AG04449 (cell line): Measurements from ENCODE around the gene C1orf35.

Source experiments
- CTCF ChIA-PET: fragments of 350-600 bp; formaldehyde crosslinking; extraction: SDS; loops from one replicate; lab custom pipeline; 2021; ENCODE audit warnings: antibody characterized with exemption; lab: Yijun Ruan, JAX
- POLR2A ChIA-PET: fragments of 400-600, 350-600 bp; formaldehyde crosslinking; extraction: SDS; loops from one replicate; lab custom pipeline; 2020; ENCODE audit warnings: antibody characterized with exemption, inconsistent platforms; lab: Yijun Ruan, JAX
- DNase-seq: peaks from one replicate; pipeline ENCODE4 v3.0.0-alpha.2; 2010; ENCODE audit warnings: low read depth, low spot score
- H3K4me3 ChIP-seq: 2 replicates; pipeline ENCODE4 v1.5.1; 2011; ENCODE audit warnings: low read depth, mild to moderate bottlenecking, control low read depth, low read length
- TF ChIP-seq, protein P1 (sequence below): IDR thresholded peaks from one replicate; pipeline ENCODE4 v1.5.1; 2011; ENCODE audit warnings: mild to moderate bottlenecking, moderate library complexity, low read length, control low read depth, inconsistent platforms; ENCODE audit not compliant: insufficient read depth; ENCODE audit errors: missing control alignments

C1orf35 gene

DNA sequence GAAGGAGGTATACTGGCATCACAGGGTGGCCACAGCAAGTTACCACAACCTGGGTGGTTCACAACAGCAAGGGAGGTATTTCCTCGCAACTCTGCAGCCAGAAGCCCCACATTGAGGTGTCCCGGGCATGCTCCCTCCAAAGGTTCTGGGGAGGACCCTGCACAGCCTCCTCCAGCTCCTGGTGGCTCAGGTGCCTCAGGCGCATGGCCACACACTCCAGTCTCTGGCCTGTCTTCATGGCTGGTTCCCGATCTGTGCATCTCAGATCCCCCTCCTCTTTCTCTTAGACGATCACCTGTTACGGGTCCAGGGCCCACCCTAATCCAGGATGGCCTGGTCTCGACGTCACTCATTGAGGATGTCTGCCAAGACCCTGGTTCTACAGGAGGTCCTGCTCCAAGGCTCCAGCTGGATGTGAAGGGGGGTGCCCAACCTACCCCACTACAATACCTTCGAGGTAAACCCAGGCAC, 27.3 kb downstream of the C1orf35 start:
- POLR2A ChIA-PET: no interaction called here

DNA sequence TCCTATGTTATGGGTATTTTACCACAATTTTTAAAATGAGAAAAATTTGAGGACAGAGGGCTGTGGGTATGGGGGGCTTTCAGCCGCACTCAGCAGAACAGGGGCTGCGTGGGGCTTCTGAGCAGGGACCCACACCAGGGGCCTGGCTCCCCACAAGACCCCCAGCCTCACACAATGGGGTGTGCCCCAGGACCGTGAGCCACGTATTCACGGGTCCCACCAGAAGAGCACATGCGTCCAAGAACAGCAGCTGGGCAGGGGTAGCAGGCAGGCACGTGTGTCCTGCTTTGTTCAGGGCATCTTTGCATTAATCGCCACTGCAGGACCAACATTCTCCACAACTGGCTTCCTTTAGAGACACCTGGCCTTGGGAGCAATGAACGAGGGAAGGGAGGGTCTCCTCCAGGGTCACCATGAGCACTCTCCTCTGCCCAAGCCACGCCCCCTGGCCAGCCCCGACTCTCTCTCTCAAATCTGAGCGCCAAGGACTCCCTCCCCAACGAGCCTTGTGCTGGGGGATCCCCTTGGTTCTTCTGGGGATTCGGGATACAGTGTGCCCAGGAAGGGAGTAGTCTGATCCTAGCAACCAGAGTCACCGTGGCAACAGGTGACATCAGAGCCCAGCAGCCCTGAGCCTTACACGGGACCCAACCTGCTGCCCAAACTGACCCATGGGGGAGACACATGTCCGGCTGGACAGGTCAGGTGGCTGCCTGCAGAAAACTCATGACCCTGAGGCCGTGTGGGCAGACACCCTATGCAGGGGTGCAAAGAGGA, 28.0 kb downstream of the C1orf35 start:
- no peak overlapping the region for H3K4me3 ChIP-seq
- CTCF ChIA-PET: interaction anchor here (0.9 to 1.7 kb wide), 3 partner anchors 9 to 76 kb away, joined by 3 to 12 read pairs (median 4); no protein-coding TSS in a partner anchor
- no peak for DNase-seq
- TF ChIP-seq, protein P1, sequence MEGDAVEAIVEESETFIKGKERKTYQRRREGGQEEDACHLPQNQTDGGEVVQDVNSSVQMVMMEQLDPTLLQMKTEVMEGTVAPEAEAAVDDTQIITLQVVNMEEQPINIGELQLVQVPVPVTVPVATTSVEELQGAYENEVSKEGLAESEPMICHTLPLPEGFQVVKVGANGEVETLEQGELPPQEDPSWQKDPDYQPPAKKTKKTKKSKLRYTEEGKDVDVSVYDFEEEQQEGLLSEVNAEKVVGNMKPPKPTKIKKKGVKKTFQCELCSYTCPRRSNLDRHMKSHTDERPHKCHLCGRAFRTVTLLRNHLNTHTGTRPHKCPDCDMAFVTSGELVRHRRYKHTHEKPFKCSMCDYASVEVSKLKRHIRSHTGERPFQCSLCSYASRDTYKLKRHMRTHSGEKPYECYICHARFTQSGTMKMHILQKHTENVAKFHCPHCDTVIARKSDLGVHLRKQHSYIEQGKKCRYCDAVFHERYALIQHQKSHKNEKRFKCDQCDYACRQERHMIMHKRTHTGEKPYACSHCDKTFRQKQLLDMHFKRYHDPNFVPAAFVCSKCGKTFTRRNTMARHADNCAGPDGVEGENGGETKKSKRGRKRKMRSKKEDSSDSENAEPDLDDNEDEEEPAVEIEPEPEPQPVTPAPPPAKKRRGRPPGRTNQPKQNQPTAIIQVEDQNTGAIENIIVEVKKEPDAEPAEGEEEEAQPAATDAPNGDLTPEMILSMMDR: no peak
- POLR2A ChIA-PET: no interaction called here

More for the DNA sequence above, 27.3 kb downstream of the C1orf35 start:
- DNase-seq: no peak
- no peak overlapping the region for H3K4me3 ChIP-seq
- TF ChIP-seq, protein P1: no peak
- CTCF ChIA-PET: interaction anchor here (1.5 kb wide), 1 partner anchor 90 kb away, joined by 3 read pairs; the partner anchor contains the start of gene IBA57

DNA sequence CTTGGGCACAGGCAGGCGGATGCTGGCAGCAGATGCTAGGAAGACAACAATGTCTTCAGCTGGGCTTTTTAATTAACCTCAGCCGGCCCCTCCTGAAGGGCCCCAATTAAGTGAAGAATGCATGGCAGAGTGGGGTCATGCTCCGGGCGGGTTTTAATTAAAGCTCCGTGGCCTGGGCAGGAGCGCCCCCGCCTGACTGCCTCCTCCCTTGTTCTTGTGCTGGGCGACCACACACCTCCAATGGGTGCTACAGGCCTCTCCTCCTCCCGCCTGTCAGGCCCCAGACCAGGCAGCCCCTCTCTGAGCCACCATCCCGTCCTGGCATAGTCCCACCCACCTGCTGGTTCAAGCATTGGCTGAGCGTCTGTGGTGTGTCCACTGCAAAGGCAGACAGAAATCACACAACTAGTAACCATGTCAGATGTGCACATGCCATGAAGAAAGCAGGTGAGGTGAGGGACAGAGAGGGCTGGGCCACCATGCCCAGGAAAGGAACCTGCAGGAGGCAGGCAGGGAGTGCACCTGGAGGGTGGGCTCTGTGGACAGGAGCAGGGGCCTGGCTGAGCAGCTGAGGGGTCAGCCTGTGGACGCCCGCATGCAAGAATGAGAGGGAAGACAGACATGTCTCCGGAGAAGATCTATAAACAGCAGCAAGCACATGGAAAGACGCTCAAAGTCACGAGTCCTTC, 29.1 kb downstream of the C1orf35 start:
- CTCF ChIA-PET: interaction anchor here (0.9 to 1.7 kb wide), 7 partner anchors 8 to 311 kb away, joined by 3 to 12 read pairs (median 4); partner anchors contain the start of gene ARF1
- TF ChIP-seq, protein P1: no peak
- H3K4me3 ChIP-seq: no peak overlapping the region
- POLR2A ChIA-PET: interaction anchor here (0.5 to 1.4 kb wide), 2 partner anchors 8 to 176 kb away, joined by 4 read pairs; partner anchors contain the start of gene ARF1
- DNase-seq: no peak

DNA sequence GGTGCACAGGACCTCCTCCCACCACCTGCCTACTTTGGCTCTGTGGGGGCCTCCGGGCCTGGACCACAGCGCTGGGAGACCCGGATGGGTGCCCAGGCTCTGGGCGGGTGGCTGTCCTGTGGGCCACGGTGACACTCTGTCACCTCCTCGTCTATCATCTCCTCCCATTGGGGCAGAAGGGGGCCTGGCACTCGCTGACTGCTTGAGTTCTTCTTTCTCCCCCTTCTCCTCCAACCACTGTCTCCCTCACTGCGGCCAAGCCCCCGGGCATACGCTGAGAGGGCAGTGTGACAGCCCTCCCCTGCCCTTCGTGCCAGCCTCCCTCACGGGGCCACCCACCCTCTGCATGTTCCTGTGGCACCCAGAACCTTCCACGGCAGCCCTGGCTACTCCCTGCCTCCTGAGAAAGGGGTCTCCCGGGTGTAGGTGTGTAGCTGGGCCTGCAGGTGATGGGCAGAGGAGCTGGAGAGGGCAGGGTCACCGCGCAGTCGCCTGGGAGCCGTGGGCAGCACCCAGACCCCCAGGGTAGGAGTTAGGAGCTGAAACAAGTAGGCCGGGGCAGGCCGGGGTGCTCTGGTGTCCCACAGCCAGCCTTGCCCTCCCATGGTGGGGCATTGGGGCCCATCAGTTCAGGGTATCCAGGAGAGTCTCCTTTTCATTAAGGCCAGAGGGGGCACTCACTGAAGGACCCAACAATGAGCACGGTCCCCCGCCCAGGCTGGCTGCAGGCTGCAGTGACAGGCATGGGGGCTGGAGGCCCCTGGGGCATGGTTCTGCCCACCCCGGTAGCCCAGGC, 29.9 kb downstream of the C1orf35 start:
- no peak overlapping the region for H3K4me3 ChIP-seq
- TF ChIP-seq, protein P1: no peak
- DNase-seq: no peak
- CTCF ChIA-PET: interaction anchor here (1.1 to 1.7 kb wide), 5 partner anchors 9 to 310 kb away, joined by 3 to 12 read pairs (median 4); partner anchors contain the start of gene ARF1
- POLR2A ChIA-PET: interaction anchor here (1.4 kb wide), 1 partner anchor 9 kb away, joined by 4 read pairs; the partner anchor contains the start of gene ARF1

DNA sequence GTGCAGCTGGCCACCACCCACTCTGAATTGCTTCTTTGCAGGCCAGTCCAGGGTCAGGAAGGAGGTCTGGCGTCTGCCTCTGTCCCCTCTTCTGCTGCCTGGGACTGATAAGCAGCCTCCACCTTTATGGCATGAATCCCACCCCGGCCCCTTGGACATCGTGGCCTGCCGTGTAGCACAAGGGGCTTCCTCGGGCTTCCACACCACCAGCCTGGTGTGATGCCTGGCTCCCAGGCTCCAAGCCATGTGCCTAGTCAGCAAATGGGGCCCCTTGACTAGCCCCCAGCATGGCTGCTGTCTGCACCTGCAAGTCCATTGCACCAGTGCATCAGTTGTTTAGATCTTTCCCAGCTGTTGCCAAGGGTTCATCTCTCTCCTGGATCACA, 30.5 kb downstream of the C1orf35 start:
- TF ChIP-seq, protein P1: no peak
- no peak for DNase-seq
- no peak overlapping the region for H3K4me3 ChIP-seq
- CTCF ChIA-PET: no interaction called here
- POLR2A ChIA-PET: no interaction called here
